Stomach (tissue), 9 donors: ENCODE data around the gene HORMAD2. TPM values are rescaled to one million over a fixed set of nuclear protein-coding genes. Genes with fewer than 3 reads are reported as not detected.

Experiments
- DNase-seq, 2 donors: peaks; one replicate each; pipeline versions ENCODE4 v3.0.0 to v3.0.0-alpha.2; 2013 to 2019
- H3K27ac ChIP-seq, 5 donors: fragments of 200-600 bp in 4 of 5; sonication (generic) in 4 of 5; one replicate each; pipeline ENCODE4 v1.5.1; 2013 to 2019; ENCODE audit warnings: mild to moderate bottlenecking in 1 of 5, moderate library complexity in 1 of 5
- H3K27me3 ChIP-seq, 3 donors: fragments of 200-600 bp; sonication (generic); one replicate each; pipeline ENCODE4 v1.5.1; 2017 to 2019; ENCODE audit warnings: mixed run types in 1 of 3
- H3K36me3 ChIP-seq, 4 donors: fragments of 200-600 bp; sonication (generic); 1 replicate in 3 of 4; 2 replicates in 1 of 4; pipeline ENCODE4 v1.5.1; 2016 to 2019
- H3K4me1 ChIP-seq, 4 donors: fragments of 200-600 bp; sonication (generic); one replicate each; pipeline ENCODE4 v1.5.1; 2016 to 2019
- H3K4me3 ChIP-seq, 4 donors: fragments of 200-600 bp; sonication (generic) in 3 of 4; one replicate each; pipeline ENCODE4 v1.5.1; 2016 to 2019; ENCODE audit warnings: mild to moderate bottlenecking in 1 of 4
- H3K9me3 ChIP-seq, 4 donors: fragments of 200-600 bp; sonication (generic); one replicate each; pipeline ENCODE4 v1.5.1; 2016 to 2019
- EP300 ChIP-seq: sonication (generic); formaldehyde crosslinking; IDR thresholded peaks from one replicate; pipeline ENCODE4 v1.6.1; 2017; ENCODE audit warnings: antibody characterized with exemption
- POLR2A ChIP-seq, 4 donors: fragments of 450-650 bp; IDR thresholded peaks; one replicate each; pipeline ENCODE4 v1.6.1; 2016; ENCODE audit warnings: antibody characterized with exemption in 4 of 4, control low read depth in 2 of 4, mild to moderate bottlenecking in 1 of 4, moderate library complexity in 1 of 4
- POLR2AphosphoS5 ChIP-seq, 3 donors: sonication (generic); formaldehyde crosslinking; IDR thresholded peaks; one replicate each; pipeline ENCODE4 v1.6.1; 2016; ENCODE audit warnings: antibody characterized with exemption in 3 of 3
- WGBS, 5 donors: extraction: QIAGEN DNeasy Blood & Tissue Kit in 3 of 5; methylation state at CpG; one replicate each; pipeline versions ENCODE4 v1.1.5 to v1.1.7; 2013 to 2018; 5-methylcytosine and 5-hydroxymethylcytosine counted together
- intact Hi-C: fragments of 100-400 bp; cut with DNase I; formaldehyde crosslinking; loops from one replicate; pipeline ENCODE4 v1.15.1; 2023; ENCODE audit warnings: low total_unique reads
- polyA plus RNA-seq, 3 donors: library from polyadenylated mRNA; stranded (reverse); fragments of 200-250 nt; gene quantifications; one replicate each; pipeline ENCODE4 v1.2.3, GENCODE V29; 2013
- total RNA-seq, 5 donors: library from RNA; depleted of rRNA; stranded (reverse); fragments of >200 nt; gene quantifications; one replicate each; pipeline versions ENCODE4 v1.1.0 to v1.2.3, GENCODE V29; 2014 to 2016
- TF ChIP-seq, protein P1 (sequence below), 7 experiments: fragments of 450-650 bp in 4 of 7; fragments of 200-600 bp in 3 of 7; sonication (generic) in 3 of 7; IDR thresholded peaks; one replicate each; pipeline ENCODE4 v1.5.1; 2016 to 2019; ENCODE audit warnings: antibody characterized with exemption in 7 of 7, control low read depth in 2 of 7, mild to moderate bottlenecking in 1 of 7
- donor health status: healthy with polysubstance abuse.
- donor health status: Bipolar disorder and iron deficiency.
- donor health status: healthy.

HORMAD2 gene
- total and polyA plus RNA-seq, 8 donors, result not detected

DNA sequence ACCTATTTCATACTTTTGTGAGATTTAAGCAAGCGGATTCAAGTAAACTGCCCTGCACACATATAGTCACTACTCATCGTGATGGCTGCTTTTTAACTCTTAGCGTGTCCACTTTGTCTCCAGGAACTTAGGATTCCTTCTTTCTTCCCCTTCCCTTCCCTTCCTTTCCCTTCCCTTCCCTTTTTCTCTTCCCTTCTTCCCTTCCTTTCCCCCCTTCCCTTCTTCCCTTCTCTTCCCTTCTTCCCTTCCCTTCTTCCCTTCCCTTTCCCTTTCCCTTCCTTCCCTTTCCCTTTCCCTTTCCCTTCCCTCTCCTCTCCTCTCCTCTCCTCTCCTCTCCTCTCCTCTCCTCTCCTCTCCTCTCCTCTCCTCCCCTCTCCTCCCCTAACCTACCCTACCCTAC, 100.4 kb downstream of the HORMAD2 start:
- H3K4me1 ChIP-seq, result peaks cover 0 to 15% (median 3%) of the 10 kb centered on the region in 4 donors
- H3K4me3 ChIP-seq, result no peak overlapping the region
- intact Hi-C loops, result no loop called here
- no peaks in the 10 kb centered on the region for H3K27me3 ChIP-seq
- no peak for DNase-seq
- no peak overlapping the region for H3K27ac ChIP-seq
- TF ChIP-seq EP300, result no peak
- 89 to 95% (median 92%) methylated on average over 3 of the region's 3 CpGs for WGBS, 5 donors
- no peaks in the 10 kb centered on the region for H3K9me3 ChIP-seq
- H3K36me3 ChIP-seq, result no peaks in the 10 kb centered on the region

DNA sequence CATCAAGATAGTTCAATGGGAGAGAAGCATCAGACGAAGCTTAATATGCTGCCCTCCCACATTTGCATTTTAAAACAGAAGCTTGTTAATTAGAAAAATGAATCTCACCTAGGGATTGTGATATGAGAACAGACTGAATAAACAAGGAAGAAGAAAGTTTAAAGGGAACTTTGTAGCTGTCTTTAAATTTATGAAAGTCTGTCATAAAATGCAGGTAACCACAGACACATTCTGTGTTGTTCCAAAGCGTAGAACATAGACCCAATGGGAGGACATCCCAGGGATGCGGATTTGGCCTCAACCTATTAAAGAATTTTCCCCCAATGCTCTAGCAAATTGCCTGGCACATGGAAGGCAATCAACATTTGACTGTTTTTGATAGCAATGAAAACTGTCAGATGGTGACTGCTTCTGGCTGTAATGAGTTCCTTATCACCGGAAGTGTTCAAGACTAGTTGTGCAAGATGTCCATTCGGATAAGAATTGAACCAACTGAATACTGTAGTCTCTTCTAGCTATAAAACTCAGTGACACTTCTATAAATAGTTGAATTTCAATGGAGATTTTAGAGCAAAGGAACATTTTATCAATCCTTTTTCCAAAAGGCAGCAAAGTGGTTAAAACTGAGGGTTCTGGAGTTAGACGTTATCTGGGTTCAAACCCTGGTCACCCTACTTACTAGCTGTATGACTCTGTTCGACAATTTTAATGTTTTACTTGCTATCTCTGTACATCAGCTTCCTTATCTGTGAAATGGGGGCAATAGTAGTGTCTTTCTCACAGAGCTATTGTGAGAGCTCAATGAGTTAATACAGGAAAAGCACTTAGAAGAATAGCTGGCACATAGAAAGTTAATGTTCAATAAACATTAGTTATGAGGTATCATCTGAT, 101.4 kb downstream of the HORMAD2 start:
- Histone ChIP-seq H3K27ac (no peak overlapping the region), H3K36me3 (no peaks in the 10 kb centered on the region), H3K9me3 (no peaks in the 10 kb centered on the region), H3K4me3 (no peak overlapping the region), H3K4me1 (peaks cover 0 to 26% (median 6%) of the 10 kb centered on the region in 4 donors), H3K27me3 (no peaks in the 10 kb centered on the region)
- TF ChIP-seq POLR2AphosphoS5 (IDR thresholded peaks at IDR 0.05) (no peak), POLR2A (IDR thresholded peaks at IDR 0.05) (no peak), EP300 (no peak)
- TF ChIP-seq, protein P1, sequence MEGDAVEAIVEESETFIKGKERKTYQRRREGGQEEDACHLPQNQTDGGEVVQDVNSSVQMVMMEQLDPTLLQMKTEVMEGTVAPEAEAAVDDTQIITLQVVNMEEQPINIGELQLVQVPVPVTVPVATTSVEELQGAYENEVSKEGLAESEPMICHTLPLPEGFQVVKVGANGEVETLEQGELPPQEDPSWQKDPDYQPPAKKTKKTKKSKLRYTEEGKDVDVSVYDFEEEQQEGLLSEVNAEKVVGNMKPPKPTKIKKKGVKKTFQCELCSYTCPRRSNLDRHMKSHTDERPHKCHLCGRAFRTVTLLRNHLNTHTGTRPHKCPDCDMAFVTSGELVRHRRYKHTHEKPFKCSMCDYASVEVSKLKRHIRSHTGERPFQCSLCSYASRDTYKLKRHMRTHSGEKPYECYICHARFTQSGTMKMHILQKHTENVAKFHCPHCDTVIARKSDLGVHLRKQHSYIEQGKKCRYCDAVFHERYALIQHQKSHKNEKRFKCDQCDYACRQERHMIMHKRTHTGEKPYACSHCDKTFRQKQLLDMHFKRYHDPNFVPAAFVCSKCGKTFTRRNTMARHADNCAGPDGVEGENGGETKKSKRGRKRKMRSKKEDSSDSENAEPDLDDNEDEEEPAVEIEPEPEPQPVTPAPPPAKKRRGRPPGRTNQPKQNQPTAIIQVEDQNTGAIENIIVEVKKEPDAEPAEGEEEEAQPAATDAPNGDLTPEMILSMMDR (IDR thresholded peaks at IDR 0.05), result no peak
- intact Hi-C loops, result no loop called here
- DNase-seq, result no peak
- 54 to 70% (median 60%) methylated on average over 7 of the region's 7 CpGs for WGBS, 5 donors

DNA sequence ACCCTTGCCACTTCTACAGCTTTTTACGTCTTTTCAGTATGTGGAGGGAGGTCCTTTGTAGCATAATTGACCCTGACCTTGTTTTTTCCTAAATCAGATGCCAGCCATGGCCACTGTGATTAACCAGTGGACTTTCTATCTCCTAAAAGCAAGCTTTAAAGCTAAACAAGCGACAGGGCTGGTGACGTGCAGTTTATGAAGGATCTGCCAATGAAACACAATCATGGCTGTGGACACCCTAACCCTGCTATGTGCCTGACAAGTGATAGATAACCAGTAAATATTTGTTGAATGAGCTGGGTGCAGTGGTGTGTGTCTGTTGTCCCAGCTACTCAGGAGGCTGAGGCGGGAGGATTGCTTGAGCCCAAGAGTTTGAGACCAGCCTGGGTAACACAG, 102.1 kb downstream of the HORMAD2 start:
- Histone ChIP-seq H3K9me3 (no peaks in the 10 kb centered on the region), H3K4me1 (peaks cover 0 to 30% (median 6%) of the 10 kb centered on the region in 4 donors), H3K27me3 (no peaks in the 10 kb centered on the region), H3K27ac (no peak overlapping the region), H3K4me3 (no peak overlapping the region), H3K36me3 (no peaks in the 10 kb centered on the region)
- 57 to 79% (median 71%) methylated on average over 4 of the region's 4 CpGs for WGBS, 5 donors
- TF ChIP-seq POLR2A (IDR thresholded peaks at IDR 0.05), result no peak
- no peak for TF ChIP-seq POLR2AphosphoS5 (IDR thresholded peaks at IDR 0.05)
- TF ChIP-seq EP300, result no peak
- TF ChIP-seq, protein P1 (IDR thresholded peaks at IDR 0.05), result no peak
- intact Hi-C loops, result no loop called here
- no peak for DNase-seq

DNA sequence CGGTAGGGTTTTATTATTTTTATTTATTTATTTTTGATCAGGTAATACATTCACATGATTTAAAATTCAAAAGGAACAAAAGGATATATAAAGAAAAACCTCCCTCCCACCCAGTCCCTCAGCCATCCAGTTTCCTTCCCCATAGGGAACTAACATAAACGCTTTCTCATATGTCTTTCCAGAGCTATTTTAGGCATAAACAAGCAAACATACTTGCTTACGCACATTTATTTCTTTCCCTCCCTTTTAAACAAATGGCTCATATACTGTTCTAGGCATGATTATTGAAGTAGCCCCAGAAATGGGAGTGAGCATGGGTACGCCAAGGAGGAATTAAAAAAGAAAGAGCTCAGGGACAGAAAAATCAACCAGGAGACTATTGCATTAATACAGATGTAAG, 102.6 kb downstream of the HORMAD2 start:
- Histone ChIP-seq H3K27ac (no peak overlapping the region), H3K36me3 (no peaks in the 10 kb centered on the region), H3K27me3 (no peaks in the 10 kb centered on the region), H3K9me3 (no peaks in the 10 kb centered on the region), H3K4me1 (peaks cover 0 to 34% (median 7%) of the 10 kb centered on the region in 4 donors), H3K4me3 (no peak overlapping the region)
- DNase-seq, result no peak
- intact Hi-C loops, result no loop called here
- WGBS, 5 donors, result 53 to 73% (median 61%) methylated on average over 4 of the region's 4 CpGs
- no peak for TF ChIP-seq POLR2A (IDR thresholded peaks at IDR 0.05)
- no peak for TF ChIP-seq EP300
- no peak for TF ChIP-seq POLR2AphosphoS5 (IDR thresholded peaks at IDR 0.05)
- TF ChIP-seq, protein P1 (IDR thresholded peaks at IDR 0.05), result no peak

DNA sequence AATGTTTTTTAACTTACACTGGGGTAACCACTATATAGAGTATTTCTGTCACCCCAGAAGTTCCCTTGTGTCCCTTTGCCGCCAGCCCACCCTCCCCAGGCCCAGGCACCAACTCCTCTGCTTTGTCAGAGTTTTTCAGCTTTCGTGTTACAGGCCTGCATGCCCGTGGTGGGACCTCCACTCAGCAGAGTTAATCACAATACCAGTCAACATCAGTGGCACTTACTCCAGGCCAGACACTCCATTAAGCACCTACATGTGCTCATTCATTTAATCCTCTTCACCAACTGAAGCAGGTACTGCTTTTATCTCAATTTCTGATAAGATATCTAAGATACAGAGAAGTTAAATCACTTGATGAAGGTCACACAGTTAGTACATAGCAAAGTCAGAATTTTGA, 103.0 kb downstream of the HORMAD2 start:
- H3K27me3 ChIP-seq, result no peaks in the 10 kb centered on the region
- H3K4me3 ChIP-seq, result no peak overlapping the region
- 77 to 93% (median 89%) methylated on average over 3 of the region's 3 CpGs for WGBS, 5 donors
- intact Hi-C loops, result no loop called here
- no peaks in the 10 kb centered on the region for H3K9me3 ChIP-seq
- H3K36me3 ChIP-seq, result no peaks in the 10 kb centered on the region
- no peak for DNase-seq
- TF ChIP-seq EP300, result no peak
- TF ChIP-seq POLR2A (IDR thresholded peaks at IDR 0.05), result no peak
- TF ChIP-seq, protein P1 (IDR thresholded peaks at IDR 0.05), result no peak
- TF ChIP-seq POLR2AphosphoS5 (IDR thresholded peaks at IDR 0.05), result no peak
- H3K27ac ChIP-seq, result no peak overlapping the region
- peaks cover 0 to 39% (median 9%) of the 10 kb centered on the region in 4 donors for H3K4me1 ChIP-seq
